ENCODE measurements around the gene CEMIP.

CEMIP gene

GRCh38 chr15:80990955-80991354 is 211.8 kb downstream of the CEMIP start:
- DNase-seq: no peak

GRCh38 chr15:80991421-80991820 is 212.3 kb downstream of the CEMIP start:
- peak; percentile 47 for DNase-seq

GRCh38 chr15:80992006-80992405 is 212.8 kb downstream of the CEMIP start:
- no peak for DNase-seq

- DNase-seq: no peak
These were observed 213.3 kb downstream of the CEMIP start for GRCh38 chr15:80992441-80992840.

- DNase-seq: peak; percentile 46
These were observed 217.1 kb downstream of the CEMIP start for GRCh38 chr15:80996247-80996646.

- DNase-seq: no peak
These were observed 218.5 kb downstream of the CEMIP start for GRCh38 chr15:80997692-80998091.

GRCh38 chr15:80998251-80998650 is 219.1 kb downstream of the CEMIP start:
- DNase-seq: no peak

- DNase-seq: peak; percentile 81
These were observed 220.5 kb downstream of the CEMIP start for GRCh38 chr15:80999623-81000036.

- DNase-seq: no peak
These were observed 221.0 kb downstream of the CEMIP start for GRCh38 chr15:81000144-81000623.

GRCh38 chr15:81000624-81001151 is 221.5 kb downstream of the CEMIP start, which contains the start of gene TLNRD1:
Gene TLNRD1 (plus strand): TSS chr15:81000923. CDS start chr15:81002272, 1,349 bp downstream.
- peak; percentile 94 for DNase-seq

All from activated CD4-positive, alpha-beta T cell treated with anti-CD3 and anti-CD28 coated beads, Interleukin-2, amount 50 U/mL, for 16 hours (primary cell).